GM12874 (cell line): ENCODE results near the gene DOCK9.

ENCODE experiments used
- TF ChIP-seq, protein P1 (sequence below): IDR thresholded peaks from 2 replicates; pipeline ENCODE4 v1.5.1; 2011; ENCODE audit warnings: low read depth, mild to moderate bottlenecking, control low read depth, low read length, moderate library complexity; ENCODE audit not compliant: insufficient read depth

Gene DOCK9

GRCh38 chr13:98785405-98785804 lies 192.5 kb downstream of the DOCK9 start:
- TF ChIP-seq, protein P1, sequence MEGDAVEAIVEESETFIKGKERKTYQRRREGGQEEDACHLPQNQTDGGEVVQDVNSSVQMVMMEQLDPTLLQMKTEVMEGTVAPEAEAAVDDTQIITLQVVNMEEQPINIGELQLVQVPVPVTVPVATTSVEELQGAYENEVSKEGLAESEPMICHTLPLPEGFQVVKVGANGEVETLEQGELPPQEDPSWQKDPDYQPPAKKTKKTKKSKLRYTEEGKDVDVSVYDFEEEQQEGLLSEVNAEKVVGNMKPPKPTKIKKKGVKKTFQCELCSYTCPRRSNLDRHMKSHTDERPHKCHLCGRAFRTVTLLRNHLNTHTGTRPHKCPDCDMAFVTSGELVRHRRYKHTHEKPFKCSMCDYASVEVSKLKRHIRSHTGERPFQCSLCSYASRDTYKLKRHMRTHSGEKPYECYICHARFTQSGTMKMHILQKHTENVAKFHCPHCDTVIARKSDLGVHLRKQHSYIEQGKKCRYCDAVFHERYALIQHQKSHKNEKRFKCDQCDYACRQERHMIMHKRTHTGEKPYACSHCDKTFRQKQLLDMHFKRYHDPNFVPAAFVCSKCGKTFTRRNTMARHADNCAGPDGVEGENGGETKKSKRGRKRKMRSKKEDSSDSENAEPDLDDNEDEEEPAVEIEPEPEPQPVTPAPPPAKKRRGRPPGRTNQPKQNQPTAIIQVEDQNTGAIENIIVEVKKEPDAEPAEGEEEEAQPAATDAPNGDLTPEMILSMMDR = no peak

DNA sequence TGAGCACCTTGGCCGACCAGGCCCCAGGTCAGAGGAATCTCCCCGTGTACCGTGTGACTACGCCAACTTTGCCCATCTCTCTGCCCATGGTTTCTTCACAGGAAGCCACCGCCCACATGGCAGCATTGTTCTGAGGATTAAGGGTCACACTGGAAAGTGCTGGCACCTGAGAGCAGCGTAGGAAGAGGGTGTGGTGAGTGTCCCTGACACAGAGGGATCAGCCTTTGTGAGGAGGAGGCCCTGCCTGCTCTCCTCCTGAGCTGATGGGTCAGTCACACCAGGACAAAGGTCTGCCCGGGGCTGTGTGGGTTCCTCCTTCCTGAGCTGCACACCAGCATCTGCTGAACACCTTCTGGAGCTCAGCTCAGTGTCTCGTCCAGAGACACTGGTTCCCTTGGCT lies 193.2 kb downstream of the DOCK9 start:
- TF ChIP-seq, protein P1 = no peak

DNA sequence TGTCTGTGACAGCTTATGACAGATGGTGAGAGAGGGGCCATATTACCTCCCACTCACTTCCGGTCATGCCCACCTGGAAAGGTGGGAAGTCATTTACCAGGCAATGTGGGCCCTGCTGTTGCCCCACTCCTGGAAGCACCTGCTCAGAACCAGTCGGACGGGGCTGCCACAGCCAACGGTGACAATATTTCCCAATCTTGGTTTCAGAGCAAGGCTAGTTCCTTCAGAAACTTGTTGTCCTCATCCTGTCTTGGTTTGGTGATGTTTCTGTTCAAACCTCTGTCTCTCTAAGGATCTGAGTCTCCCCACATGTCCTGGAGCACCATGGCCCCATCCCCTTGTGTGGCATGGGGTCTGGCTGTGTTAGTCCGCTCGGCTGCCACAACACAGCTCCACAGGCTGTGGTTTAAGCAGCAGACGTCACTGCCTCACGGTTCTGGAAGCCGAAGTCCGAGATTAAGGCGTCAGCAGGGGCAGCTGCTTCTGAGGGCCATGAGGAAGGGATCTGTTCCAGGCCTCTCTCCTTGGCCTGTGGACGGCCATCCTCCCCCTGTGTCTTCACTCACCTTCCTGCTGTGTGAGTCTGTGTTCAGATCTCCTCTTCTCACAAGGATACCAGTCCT lies 193.9 kb downstream of the DOCK9 start:
- TF ChIP-seq, protein P1 = no peak

- TF ChIP-seq, protein P1 = no peak
Measured at GRCh38 chr13:98782654-98783053, 195.2 kb downstream of the DOCK9 start.

DNA sequence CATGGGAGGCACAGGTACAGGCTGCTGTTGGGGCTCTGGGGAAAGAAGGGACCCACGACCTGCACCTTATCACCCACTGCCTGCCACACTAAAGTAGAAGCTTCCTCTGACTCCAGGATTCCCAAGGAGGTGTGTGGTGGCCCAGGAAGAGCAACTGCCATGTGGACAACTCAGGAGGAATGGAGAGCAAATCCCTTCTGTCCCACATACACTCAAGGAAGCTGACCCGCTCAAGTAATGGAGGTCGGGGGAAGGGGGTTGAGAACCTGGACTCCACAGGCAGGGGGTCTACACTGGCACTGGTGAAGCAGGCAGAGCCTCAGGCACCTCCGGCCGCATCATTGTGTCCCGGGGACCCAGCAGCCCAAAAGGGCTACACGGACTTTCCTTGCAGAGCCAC lies 196.0 kb downstream of the DOCK9 start:
- TF ChIP-seq, protein P1 = no peak

GRCh38 chr13:98781470-98781869 lies 196.4 kb downstream of the DOCK9 start:
- TF ChIP-seq, protein P1 = no peak

DNA sequence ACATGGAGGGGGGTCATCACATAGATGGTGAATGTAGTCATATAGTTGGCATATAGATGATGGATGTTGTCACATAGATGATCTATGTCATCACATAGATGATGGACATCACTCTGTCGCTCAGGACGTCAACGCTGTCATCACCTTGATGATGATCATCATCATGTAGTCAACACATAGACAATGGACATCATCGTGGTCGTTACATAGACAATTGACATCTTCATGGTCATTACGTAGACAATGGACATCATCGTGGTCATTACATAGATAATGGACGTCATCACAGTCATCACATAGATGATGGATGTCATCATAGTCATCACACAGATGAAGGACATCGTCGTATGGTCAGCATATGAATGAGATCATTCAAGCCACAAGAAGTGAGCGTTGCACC lies 196.8 kb downstream of the DOCK9 start:
- TF ChIP-seq, protein P1 = no peak
